SK-MEL-5 (cell line): ENCODE data around the gene RNF220. TPM values are rescaled to one million over a fixed set of nuclear protein-coding genes. Genes with fewer than 3 reads are reported as not detected.

Experiments used
- small RNA-seq, 2 experiments: library from RNA; depleted of rRNA; stranded (forward); fragments of <200 nt; gene quantifications; one replicate each; pipeline ENCODE3, GENCODE V24; 2014
- total RNA-seq: library from RNA; depleted of rRNA; stranded (reverse); fragments of >200 nt; shearing (Covaris generic); gene quantifications from 2 replicates; pipeline ENCODE4 v1.2.3, GENCODE V29; 2014; rRNA removed

RNF220 gene
- total RNA-seq, 1 experiment from 2014 or later, result 68.8 TPM

Small RNA genes within 50 kb of the gene (small RNA-seq; reads per million reads assigned to genes)
- gene MIR5584 (0 reads per million in 2 experiments), gene RNU6-369P (0 reads per million in 2 experiments)

Other genes starting within 250 kb of the RNF220 start
- 3.3 and 3.4 TPM in 2 replicates for gene DMAP1, start 191.8 kb upstream of the RNF220 start, total RNA-seq
- gene ERI3, start 50.0 kb upstream of the RNF220 start, total RNA-seq, result 50.2 and 52.8 TPM in 2 replicates